GM18498 (cell line): Measurements from ENCODE around the gene SLC26A3.

Source experiments
- ATAC-seq: cut with Tn5 transposase; IDR thresholded peaks from one replicate; pipeline ENCODE4 v1.9.1; 2021; ENCODE audit warnings: mild to moderate bottlenecking, moderate library complexity; ENCODE audit not compliant: unreplicated experiment

Gene SLC26A3

DNA sequence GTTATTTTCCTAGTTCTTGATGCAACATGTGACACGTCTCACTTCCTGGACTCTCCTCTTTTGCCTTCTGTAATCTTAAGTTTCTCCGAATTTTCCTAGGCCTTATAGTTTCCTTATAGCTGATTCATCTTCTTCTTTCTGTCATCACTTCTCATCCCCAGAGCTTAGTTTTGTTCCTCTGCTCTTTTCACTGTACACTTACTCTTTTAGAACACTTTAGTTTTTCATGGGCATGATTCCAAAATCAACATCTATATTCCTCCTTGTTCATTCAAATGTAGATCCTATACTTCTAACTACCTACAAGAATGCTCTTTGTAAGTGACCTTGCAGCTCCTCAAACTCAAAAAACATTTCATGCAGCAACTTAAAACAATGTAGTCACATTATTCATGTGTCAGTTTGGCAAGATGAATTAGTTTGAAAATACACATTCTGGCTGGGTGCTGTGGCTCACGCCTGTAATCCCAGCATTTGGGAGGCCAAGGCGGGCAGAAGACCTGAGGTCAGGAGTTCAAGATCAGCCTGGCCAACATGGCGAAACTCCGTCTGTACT is 13.1 kb upstream of the SLC26A3 start:
- no peak for ATAC-seq

DNA sequence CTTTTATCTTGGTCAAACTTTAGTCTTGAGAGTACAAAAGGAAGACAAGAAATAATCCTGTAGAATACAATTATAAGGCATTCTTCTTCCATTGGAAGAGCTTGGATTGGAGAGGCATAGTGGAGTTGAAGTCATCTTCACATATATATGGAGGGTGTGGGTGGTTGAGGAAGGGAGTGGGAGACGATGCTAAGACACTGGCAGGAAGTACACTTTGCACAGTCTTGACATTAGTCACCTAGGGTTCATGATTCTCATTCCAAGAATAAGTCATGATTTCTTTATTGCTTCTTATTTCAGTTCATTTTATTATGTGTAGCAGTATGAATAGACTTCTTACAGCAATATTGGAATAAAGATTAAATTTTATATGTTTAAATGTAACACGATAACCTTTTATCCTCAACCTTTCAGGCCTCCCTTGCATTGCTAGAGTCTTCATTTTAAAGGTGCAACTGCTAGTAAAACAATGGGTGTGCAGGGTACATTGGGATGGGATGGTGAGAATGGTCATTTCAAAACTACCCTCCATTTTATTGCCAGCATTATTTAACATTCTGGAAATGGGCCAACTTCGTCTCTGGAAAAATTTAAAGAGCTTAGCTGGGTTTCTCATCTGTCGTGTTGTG is 12.3 kb upstream of the SLC26A3 start:
- ATAC-seq, result no peak

DNA sequence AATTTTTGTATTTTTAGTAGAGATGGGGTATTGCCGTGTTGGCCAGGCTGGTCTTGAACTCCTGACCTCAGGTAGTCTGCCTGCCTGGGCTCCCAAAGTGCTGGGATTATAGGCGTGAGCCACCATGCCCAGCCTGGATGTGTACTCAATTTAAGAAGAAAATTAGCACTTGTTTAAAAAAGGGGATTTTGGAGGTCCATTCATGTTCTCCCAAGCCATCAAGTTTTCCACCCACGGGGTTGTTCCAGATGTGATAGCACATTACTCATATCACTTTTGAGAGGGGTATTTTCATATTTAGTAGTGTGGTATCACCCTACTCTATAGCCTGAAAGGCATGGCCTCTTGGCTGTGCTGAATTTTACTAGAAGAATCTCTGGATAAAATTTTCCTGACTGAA is 10.5 kb upstream of the SLC26A3 start:
- no peak for ATAC-seq

DNA sequence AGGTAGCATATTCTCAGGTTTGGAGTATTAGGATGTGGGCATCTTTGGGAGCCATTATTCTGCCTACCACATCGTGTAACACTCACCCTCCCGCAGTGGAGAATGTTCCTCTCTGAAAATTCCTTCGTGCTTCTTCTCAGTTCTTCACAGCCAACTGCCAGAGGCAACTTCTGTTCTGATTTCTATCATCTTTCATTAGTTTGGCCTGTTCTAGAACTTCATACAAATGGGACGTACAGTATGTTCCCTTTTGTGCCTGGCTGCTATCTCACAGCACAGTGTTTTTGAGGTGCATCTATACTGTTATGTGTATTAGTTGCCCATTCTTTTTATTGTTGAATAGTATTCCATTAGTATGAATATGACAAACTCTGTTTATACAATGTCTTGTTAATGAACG is 8.9 kb upstream of the SLC26A3 start:
- no peak for ATAC-seq

DNA sequence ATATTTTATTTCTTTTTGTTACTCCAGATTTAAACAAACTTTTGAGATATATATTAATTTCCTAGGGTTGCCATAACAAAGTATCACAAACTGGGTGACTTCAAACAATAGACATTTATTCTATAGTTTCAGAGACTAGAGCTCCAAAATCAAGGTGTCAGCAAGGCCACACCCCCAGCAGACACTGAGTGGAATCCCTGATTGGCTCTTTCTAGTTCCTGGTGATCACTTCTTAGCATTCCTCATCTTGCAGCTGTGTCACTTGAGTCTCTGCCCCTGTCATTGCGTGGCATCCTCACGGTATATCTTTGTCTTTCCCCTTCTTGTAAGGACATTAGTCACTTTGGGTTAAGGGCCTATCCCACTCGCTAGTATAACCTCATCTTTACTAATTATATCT is 7.6 kb upstream of the SLC26A3 start:
- ATAC-seq, result no peak

DNA sequence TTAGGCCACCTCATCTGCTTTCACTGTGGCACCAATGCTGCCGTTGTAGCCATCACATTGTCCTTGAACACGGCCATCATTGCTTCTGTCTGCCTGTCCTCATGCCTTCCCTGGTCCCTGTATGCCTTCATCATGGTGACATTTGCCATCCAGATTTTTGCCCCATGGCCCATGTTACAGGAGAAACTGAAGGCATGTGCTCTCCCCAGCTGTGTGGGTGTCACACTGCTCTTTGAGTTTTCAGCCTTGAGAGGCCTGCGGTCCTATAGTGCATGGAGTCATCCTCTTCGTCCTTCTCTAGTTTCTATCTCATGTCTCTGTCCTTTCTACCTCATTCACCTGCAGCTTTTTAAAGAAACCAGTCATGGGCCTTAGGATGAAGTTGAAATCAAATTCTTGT is 6.2 kb upstream of the SLC26A3 start:
- ATAC-seq, result no peak

DNA sequence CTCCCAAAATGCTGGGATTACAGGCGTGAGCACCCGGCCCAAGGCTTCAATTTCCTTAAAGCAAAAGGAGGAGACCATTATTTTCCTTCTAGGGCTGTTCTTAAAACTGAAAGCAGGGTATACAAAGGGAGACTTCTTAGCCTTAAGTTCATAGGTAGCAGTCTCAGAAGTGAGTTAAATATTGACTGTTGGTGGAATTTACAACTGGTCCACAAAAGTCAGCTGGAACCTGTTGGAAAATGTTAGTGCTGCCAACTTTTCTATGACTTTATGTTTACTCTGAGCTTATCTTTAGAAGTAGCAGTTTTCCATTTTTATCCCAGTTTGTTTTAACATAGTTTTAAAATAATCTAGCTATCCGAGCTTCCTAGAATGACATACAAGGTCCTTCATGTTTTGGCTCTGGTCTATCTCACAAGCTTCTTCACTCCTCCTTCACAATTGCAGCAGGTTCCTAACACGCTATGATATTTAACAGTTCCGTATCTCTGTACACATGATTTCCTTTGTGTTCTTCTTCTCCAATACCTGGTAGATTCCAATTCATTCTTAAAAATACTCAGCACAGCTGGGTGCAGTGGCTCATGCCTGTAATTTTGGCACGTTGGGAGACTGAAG is 3.3 kb downstream of the SLC26A3 start:
- ATAC-seq, result no peak

DNA sequence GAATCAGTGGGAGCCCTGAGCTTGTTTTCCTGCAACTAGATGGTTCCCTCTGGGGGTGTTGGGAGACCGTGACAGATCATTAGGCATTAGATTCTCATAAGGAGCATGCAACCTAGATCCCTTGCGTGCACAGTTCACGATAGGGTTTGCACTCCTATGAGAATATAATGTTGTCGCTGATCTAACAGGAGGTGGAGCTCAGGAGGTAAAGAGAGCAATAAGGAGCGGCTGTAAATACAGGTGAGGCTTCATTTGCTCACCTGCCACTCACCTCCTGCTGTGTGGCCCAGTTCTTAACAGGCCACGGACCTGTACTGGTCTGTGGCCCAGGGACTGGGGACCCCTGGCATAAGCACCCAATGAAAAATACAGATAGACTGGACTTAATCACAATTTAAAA is 10.7 kb downstream of the SLC26A3 start:
- no peak for ATAC-seq

DNA sequence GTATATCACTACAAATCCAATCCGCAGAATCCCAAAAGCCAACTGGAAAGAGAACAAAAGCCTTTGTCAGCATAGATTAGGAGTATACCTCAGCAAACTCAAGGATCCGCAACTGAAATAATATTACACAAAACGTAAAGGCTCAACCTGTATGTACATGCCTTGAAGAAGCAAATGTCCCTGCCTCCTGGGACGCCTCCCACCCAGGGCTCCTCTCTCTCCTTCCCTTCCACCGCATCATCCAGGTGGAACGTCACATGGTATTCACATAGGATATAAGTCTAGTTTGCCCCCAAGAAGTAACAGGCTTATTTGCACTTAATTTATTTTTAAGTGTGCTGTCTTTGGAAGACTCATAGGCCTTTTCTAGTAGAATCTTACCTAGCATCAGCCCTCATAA is 13.4 kb downstream of the SLC26A3 start:
- no peak for ATAC-seq

DNA sequence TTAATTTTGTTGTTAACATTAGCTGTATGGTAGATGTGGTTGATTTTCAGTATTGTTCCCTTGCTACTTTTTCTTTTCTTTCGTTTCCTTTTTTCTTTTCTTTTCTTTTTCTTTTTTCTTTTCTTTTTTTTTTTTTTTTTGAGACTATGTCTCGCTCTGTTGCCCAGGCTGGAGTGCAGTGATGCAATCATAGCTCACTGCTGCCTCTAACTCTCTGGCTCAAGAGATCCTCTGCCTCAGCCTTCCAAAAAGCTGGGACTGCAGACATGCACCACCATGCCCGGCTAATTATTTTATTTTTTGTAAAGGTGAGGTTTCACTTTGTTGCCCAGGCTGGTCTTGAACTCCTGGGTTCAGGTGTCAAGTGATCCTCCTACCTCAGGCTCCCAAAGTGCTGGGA is 14.4 kb downstream of the SLC26A3 start:
- ATAC-seq, result no peak

DNA sequence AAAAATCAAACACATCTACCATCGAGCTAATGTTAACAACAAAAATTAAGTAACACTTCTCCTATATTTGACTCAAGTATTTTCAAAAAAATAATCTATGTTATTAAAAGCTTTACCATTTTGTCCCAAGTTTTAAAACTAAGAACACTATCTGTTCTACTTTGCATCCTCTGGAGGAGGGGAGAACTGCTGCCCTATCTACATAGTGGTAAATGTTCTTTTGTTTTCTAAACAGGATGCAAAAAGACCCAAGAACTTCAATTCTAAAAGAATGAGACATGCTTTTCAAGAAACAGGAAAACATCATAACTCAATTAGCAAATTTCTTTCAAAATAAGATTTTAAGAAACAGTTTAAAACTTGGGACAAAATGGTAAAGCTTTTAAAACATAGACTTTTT is 14.8 kb downstream of the SLC26A3 start:
- no peak for ATAC-seq

DNA sequence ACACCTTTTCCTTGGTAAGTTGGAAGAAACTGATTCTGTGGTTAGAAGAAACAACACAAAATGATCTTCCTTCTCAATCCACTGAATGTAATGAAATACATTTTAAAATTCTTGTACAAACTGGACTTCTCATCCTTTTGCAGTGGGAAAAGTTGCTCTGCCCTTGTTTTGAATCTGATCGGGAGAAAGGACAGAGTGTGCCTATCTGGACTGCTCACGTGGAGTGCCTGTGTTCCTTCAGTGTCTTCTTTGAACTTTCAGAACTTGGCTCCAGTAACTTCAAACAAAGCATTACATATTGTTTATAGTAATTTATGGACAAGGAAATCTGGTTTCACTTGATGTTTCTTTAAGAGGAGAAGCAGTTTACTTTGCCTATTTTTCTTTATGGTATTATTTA is 17.1 kb downstream of the SLC26A3 start:
- no peak for ATAC-seq

DNA sequence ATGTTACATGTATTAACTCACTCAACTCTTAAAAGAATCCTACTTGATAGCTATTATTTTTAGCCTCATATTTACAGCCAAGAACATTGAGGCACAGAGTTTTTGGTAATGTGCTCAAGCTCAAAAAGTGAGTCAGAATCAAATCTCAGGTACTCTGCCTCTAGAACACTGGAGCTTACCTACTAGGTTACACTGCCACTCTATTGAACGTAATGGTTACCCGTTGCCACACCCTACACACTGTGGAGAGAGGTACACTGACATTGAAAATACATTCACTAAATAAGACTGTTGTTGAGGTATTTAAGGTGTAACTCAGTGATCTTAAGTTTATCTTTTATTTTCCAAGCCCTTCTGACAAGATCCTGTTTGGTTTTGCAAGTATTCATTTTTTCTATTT is 17.9 kb downstream of the SLC26A3 start:
- no peak for ATAC-seq

DNA sequence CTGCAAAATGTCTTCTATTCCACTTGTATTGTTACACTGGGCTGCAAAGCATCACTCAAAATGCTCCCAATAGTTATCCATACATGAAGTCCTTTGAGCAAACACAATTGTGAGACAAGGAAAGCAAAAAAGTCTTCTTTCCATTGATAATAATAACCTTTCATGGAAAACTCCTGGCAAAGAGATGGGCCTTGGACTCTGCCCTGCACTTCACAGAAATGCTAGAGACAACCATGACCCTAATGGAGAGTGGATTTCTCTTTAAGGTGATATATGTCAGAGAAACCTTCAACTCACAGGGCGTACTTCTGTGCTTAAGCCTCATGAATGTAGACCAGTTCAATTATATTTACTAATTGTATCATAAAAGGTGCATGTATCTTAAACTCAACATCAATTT is 19.4 kb downstream of the SLC26A3 start:
- ATAC-seq, result no peak

DNA sequence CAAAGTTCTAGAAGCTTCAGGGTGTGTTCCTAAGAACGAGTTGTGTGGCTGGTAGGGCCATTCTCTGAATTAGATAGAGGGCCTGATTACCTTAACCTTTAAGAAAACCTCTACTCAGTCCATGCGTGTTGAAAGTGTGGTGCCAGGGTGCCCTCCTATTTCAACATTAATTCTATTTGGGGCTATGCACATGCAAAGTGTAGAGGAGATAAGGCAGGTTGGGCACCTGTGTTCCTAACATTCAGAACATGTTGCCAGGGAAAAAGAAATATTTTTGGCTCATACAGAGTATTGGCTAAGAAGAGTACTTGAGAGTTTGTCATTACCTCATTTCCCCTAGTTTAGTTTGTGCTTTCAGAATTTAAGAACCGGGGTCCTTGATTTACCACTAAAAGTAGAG is 20.6 kb downstream of the SLC26A3 start:
- ATAC-seq, result no peak

DNA sequence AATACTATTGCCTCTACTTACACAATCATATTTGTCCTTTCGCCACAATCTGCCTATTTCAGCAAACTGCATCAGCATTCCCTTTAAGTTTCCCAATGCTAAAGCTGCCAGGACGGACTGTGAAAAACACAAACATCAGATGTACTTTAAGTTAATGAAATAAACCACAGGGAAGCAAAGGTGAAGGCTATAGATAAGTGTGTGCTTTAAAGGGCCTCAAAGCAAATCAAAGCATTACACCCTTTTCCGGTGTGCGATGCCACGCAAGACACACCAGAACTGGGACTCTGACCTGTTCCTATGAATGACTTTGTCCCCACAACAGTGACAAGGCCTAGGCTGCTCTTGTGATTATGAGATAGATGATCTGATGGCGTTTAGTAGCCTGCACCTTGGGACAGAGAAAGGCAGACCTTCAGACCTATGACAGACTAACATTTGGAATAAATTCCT is 23.4 kb downstream of the SLC26A3 start:
- no peak for ATAC-seq

DNA sequence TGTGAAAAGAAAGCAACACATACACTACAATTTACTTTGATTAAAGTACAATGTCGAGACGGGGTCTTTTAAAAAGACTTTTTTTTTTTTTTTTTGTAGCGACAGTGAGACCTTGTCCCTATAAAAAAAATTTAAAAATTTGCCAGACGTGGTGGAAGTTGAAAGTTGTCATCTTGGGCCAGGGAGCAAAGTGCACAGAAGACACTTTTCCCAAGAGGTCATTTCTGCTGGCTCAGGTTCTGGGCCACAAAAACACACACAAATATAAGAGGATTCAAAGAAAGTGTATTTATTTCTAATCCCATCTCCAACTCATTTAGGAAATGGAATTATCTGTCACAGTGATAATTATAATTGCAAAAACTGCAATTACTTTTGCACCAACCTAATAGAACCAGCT is 24.7 kb downstream of the SLC26A3 start:
- no peak for ATAC-seq

DNA sequence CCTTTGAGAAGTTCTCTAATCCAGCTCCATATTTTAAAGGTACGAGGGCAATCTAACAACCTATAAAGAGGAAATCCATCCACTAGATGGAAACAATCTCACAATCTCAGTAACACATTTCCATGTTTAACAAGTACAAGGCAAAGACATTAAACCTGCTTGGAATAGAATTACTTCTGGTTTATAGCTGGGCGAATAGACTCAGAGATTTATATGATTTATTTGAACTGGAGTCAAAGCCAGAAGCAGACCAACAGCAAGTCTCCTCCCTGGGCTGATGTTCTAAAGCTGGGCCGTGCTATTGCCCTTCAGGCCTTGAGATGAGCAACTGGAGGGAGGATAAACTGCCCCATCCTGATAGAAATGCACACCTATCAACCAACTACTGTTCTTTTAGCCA is 25.3 kb downstream of the SLC26A3 start:
- no peak for ATAC-seq

DNA sequence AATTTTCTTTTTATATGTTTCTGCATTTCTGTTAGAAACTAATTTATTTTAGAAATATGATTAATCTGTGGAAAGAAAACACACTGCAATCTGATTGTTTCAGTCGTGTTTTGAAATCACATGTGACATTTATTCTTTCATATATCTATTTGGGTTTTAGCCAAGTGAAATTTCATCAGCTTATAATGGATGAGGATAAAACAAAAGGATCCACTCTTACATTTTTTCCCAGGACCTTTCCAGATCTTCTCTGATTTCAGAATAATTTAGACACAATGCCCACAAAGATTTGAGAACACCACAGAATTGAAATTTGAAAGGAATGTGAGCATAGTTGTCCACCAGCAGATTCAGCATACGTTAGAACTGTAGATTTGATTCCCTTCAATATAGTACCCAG is 30.0 kb downstream of the SLC26A3 start:
- ATAC-seq, result no peak

DNA sequence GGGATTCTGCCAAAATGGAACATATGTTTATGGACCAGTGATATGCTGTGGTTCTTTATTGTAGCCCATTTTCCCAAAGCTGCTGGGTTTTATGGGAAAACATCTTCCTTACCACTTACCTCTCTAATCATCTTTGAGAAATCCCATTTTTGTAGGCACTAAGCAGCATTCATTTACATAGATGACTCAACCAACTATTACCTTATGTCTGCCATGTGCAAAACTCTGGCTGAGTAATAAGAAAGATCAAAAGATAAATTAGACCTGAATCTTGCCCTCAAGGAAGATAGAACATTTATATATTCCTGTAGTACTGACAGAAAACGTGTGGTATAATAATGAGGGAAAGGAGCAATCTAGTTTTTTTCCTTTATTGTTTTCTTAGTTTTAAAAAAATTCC is 34.8 kb downstream of the SLC26A3 start:
- ATAC-seq, result no peak

DNA sequence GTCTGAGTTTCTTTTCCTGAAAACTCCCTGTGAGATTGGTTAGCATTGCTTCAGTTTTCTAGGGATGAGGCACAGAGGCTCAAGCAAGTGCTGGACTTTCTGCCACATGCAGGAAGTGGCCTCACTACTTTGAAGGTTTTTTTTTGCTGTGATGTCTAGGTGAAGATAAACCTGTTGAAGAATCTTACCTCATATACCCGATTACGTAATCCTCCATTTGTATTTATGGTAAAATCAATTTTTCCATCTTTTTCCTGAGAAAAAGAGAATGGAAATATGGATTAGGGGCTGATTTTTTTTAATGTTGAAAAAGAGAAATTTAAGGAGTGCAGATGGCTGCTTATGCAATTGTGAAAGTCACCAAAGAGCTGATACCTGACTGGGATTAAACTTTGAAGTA is 35.6 kb downstream of the SLC26A3 start:
- no peak for ATAC-seq

DNA sequence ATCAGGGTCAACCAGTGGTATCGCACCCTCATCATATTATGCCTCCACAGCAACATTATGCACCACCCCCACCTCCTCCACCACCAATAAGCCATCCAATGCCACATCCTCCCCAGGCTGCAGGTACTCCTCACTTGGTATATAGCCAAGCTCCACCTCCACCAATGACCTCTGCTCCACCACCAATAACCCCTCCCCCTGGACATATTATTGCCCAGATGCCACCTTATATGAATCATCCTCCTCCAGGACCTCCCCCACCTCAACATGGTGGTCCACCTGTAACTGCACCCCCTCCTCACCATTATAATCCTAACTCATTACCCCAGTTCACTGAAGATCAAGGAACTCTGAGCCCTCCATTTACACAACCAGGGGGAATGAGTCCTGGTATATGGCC is 44.4 kb downstream of the SLC26A3 start:
- no peak for ATAC-seq

DNA sequence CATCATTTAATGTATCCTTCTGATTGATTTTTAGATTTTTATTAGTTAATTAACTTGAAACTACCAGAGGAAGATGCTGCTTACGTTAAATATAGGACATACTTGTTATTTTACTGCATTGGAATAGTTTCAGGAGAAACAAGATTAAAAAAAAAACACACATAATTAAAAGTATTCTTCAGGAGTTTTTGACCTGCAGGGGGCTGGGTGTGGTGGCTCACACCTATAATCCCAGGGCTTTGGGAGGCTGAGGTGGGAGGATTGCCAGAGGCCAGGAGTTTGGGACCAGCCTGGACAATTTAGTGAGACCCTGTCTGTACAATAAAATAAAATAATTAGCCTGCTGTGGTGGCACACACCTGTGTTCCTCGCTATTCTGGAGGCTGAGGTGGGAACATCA is 48.4 kb downstream of the SLC26A3 start:
- no peak for ATAC-seq
